Upper lobe of left lung (tissue), 4 donors: ENCODE data around the gene STIL.

Experiments used
- EP300 ChIP-seq, 4 donors: sonication (generic); formaldehyde crosslinking; IDR thresholded peaks; one replicate each; pipeline ENCODE4 v1.5.1; 2017; ENCODE audit warnings: antibody characterized with exemption in 4 of 4, control low read depth in 2 of 4
- POLR2A ChIP-seq, 4 donors: fragments of 450-650 bp; IDR thresholded peaks; one replicate each; pipeline ENCODE4 v1.5.1; 2016 to 2017; ENCODE audit warnings: antibody characterized with exemption in 4 of 4, mild to moderate bottlenecking in 2 of 4
- TF ChIP-seq, protein P1 (sequence below), 6 experiments: fragments of 450-650 bp in 4 of 6; fragments of 200-600 bp in 2 of 6; sonication (generic) in 2 of 6; IDR thresholded peaks; one replicate each; pipeline ENCODE4 v1.5.1; 2016 to 2019; ENCODE audit warnings: antibody characterized with exemption in 6 of 6

DNA sequence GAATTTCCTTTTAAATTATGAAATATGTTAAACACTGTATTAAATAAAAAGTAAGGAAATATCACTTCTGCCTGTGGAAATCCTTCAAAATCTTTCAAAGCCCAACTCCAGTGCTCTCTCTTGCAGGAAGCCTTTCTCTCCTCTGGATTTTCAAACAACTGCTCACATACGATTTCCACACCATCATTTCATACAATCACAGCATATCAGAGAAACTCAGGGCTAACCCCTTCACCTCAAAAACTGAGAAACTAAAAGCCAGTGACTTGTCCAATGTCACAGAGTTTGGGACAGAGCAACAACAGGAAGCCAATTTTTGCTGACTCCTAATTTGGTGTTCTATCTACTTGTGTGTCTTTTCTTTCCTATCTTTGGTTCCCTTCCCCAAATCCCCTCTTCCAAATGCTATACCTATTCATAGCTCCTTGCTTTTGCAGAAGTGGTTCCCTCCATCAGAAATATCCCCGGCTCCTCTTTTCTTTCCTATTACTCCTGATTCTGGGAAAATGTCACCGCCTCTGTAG is 69.5 kb downstream of the STIL start:
- no peak for TF ChIP-seq EP300 (IDR thresholded peaks at IDR 0.05)
- TF ChIP-seq POLR2A (IDR thresholded peaks at IDR 0.05), result no peak
- TF ChIP-seq, protein P1, sequence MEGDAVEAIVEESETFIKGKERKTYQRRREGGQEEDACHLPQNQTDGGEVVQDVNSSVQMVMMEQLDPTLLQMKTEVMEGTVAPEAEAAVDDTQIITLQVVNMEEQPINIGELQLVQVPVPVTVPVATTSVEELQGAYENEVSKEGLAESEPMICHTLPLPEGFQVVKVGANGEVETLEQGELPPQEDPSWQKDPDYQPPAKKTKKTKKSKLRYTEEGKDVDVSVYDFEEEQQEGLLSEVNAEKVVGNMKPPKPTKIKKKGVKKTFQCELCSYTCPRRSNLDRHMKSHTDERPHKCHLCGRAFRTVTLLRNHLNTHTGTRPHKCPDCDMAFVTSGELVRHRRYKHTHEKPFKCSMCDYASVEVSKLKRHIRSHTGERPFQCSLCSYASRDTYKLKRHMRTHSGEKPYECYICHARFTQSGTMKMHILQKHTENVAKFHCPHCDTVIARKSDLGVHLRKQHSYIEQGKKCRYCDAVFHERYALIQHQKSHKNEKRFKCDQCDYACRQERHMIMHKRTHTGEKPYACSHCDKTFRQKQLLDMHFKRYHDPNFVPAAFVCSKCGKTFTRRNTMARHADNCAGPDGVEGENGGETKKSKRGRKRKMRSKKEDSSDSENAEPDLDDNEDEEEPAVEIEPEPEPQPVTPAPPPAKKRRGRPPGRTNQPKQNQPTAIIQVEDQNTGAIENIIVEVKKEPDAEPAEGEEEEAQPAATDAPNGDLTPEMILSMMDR (IDR thresholded peaks at IDR 0.05), result no peak
